Lower leg skin (tissue), 3 donors: ENCODE results near the gene ELF4.

Source experiments
- CTCF ChIP-seq, 3 donors: fragments of 450-650 bp; IDR thresholded peaks; one replicate each; pipeline ENCODE4 v1.5.1; 2016; ENCODE audit warnings: antibody characterized with exemption in 3 of 3, mild to moderate bottlenecking in 3 of 3, moderate library complexity in 2 of 3
- POLR2A ChIP-seq, 2 donors: fragments of 450-650 bp; IDR thresholded peaks; one replicate each; pipeline ENCODE4 v1.6.1; 2016 to 2017; ENCODE audit warnings: antibody characterized with exemption in 2 of 2, mild to moderate bottlenecking in 1 of 2, moderate library complexity in 1 of 2

GRCh38 chrX:130130990-130131389 lies 20.7 kb upstream of the ELF4 start:
- TF ChIP-seq POLR2A (IDR thresholded peaks at IDR 0.05) (no peak), CTCF (IDR thresholded peaks at IDR 0.05) (no peak)
